ENCODE measurements around the gene TTC7B.

TTC7B gene

GRCh38 chr14:90545966-90546751 is 270.1 kb downstream of the TTC7B start:
- DNase-seq (ENCODE audit: low spot score) = no peak

GRCh38 chr14:90545382-90545781 is 270.8 kb downstream of the TTC7B start:
- DNase-seq (ENCODE audit: low spot score) = no peak

- DNase-seq (ENCODE audit: low spot score) = no peak
Measured at GRCh38 chr14:90544971-90545370, 271.3 kb downstream of the TTC7B start.

- DNase-seq (ENCODE audit: low spot score) = no peak
Measured at GRCh38 chr14:90544566-90544965, 271.7 kb downstream of the TTC7B start.

DNA sequence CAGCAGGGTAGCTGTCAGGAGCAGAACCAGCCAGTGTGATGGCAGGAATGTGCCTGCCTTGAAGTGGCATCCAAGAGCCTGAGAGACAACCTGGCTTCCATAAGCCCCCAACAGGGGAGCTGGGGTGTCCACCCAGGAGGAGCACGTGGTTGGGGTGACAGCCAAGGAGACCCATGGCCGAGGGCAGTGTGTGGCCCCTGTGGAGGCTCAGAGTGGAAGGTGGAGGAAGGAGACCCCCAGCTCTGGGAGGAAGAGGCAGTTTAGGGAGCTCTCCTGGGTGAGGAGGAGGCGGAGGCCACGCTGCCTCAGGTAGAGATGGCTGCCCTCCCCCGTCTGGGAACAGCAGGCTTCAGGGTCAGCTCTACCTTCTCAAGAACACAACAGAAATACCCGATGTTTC is 272.4 kb downstream of the TTC7B start:
- no peak for DNase-seq (ENCODE audit: low spot score)

- DNase-seq (ENCODE audit: low spot score) = no peak
Measured at GRCh38 chr14:90541076-90541634, 275.1 kb downstream of the TTC7B start.

- no peak for DNase-seq (ENCODE audit: low spot score)
Measured at GRCh38 chr14:90540437-90540836, 275.8 kb downstream of the TTC7B start.

- DNase-seq (ENCODE audit: low spot score) = no peak
Measured at GRCh38 chr14:90539996-90540395, 276.2 kb downstream of the TTC7B start.

DNA sequence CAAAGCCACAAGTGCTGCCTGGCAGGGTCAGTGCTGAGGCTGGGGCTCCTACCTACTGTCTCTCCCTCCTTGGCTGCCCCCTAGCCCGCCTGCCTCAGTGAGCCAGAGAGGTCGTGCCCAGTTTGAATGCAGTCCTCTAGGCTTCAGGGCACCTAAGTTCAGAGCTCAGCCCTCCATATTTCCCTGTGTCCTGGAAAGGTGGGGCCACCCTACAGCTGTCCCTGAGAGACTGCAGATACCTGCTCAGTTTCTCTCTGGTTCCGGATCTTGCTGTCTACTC is 276.8 kb downstream of the TTC7B start:
- no peak for DNase-seq (ENCODE audit: low spot score)

- no peak for DNase-seq (ENCODE audit: low spot score)
Measured at GRCh38 chr14:90538716-90539495, 277.3 kb downstream of the TTC7B start.

DNA sequence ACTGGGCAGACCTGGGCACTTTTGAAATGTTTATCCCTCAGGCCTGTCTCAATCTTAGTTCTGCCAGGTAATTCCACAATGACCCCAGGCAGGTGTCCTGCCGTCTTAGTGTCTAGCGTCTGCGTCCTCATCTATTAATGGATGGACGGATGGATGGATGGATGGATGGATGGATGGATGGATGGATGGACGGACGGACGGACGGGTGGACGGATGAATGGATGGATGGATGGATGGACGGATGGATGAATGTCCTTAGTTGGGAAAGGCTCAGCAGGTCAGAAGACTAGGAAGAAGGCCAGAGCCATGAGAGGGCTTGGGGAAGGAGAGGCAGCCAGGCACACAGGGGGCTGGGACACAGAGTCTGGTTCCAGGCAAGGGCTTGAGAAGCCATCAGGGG is 278.1 kb downstream of the TTC7B start:
- DNase-seq (ENCODE audit: low spot score) = no peak

GRCh38 chr14:90536511-90537191 is 279.6 kb downstream of the TTC7B start:
- DNase-seq (ENCODE audit: low spot score) = no peak

- DNase-seq (ENCODE audit: low spot score) = no peak
Measured at GRCh38 chr14:90536092-90536491, 280.1 kb downstream of the TTC7B start.

DNA sequence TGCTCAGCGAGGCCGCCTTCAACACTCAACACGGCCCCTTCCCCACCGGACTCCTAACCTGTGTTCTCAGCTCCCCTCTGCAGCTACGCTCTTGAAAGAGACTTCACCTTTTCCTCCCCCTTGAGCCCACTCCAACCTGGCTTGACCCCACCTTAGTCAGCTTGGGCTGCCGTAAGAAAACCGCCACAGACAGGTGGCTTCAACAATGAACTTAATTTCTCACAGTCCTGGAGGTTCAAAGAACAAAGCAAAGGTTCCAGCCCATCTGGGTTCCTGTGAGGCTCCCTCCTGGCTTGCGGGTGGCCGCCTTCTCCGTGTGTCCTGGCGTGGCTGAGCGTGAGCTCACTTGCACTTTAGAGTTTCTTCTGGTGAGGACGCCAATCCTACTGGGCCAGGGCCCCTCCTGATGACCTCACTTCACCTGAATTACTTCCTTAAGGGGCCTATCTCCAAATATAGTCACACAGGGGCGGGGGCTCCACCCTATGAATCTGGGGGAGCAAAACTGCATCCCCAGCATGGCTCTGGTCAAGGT is 280.6 kb downstream of the TTC7B start:
- no peak for DNase-seq (ENCODE audit: low spot score)

DNA sequence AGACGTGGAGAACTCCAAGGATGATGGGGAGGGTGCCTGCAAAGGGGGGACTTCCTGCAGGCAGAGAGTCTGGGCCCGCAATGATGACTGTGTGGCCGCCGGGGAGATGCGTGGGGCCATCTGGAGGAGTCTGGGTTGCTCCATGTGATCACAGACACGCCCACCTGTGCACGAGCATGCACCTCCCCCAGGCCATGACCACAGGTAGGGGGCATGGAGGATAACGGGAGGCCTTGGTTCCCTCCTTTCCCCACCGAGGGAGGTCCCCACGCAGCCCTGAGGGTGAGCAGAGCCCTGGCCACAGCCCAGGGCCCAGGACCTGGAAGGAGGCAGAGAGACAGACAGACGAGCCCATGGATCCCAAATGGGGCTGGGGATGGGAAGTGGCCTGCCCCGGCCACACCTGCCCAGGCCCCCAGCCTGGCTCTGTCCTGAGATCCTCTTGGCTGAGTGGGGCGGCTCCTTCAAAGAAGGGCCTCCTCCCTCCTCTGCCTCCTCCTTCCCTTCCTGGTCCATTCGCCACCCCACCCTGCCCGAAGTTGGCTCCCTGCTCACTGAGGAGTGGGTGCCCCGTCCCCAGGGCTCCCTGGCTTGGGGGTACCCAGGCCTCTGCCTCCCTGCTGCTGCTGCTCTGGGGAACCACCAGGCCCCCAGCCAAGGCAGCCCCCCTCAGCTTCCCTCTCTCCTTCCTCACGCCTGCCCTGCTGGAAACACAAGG is 281.2 kb downstream of the TTC7B start:
- DNase-seq (ENCODE audit: low spot score) = no peak

- DNase-seq (ENCODE audit: low spot score) = peak; percentile 43
Measured at GRCh38 chr14:90534091-90534837, 282.0 kb downstream of the TTC7B start.

- no peak for DNase-seq (ENCODE audit: low spot score)
Measured at GRCh38 chr14:90533591-90534021, 282.6 kb downstream of the TTC7B start.

DNA sequence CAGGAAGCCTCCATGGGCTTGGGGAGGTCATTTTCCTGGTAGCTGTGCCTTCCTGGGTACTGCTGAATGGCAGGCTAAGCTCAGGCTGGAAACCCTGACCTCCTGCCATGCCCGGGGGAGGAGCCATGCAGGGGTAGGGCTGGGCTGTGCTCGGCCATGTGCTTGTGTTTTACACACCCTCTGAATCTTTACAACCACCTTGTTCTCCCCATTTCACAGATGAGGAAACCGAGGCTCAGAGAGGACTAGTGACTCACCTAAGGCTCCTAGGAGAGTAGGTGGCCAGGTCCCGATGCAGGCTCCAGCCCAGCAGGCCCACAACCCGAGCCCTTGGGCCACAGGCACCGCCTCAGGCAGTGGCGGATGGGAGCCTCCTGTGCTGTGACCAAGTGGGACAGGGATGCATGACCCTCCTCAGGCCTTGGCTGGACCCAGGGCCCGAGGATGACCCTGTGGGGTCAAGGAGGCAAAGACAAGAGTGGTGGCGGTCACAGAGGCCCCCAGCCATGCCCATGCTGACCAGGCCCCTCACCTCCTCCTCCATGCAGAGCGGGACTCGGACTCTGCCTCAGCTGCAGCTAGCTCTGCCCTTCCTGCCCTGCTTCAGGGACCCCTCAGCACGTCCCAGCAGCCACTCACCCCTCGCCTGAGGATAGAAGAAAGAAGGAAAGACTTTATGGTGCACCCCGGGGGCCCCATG is 283.3 kb downstream of the TTC7B start:
- DNase-seq (ENCODE audit: low spot score) = no peak

- DNase-seq (ENCODE audit: low spot score) = no peak
Measured at GRCh38 chr14:90531497-90531896, 284.7 kb downstream of the TTC7B start.

DNA sequence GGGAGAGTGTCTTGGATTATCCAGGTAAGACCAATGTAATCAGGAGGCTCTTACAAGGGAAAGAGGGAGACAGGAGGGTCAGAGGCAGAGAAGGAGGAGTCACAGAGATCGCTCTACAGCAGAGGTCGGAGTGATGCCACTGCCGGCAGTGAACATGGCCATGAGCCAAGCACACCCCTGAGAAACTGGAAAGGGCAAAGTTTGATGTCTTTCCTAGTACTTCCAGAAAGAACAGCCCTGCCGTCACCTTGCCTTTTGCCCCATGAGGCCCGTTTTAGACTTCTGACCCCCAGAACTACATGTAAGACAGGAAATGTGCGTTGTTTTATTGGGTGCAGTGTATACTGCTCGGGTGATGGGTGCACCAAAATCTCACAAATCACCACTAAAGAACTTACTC is 285.7 kb downstream of the TTC7B start:
- no peak for DNase-seq (ENCODE audit: low spot score)

Data from AG20443 (cell line).